BLaER1 treated with 17β-estradiol and CSF1 and Interleukin-3, amounts not matched to agents 10 nM and 100 nM (cell line): ENCODE data around the gene SRSF10.
A peak's percentile ranks its signal among the peaks of the same experiment; 100 is the strongest.
"Not testable (repeated sequence)": the region's sequence is repeated elsewhere in the genome, so short reads cannot be mapped to it uniquely, and the experiment has no call there.

Experiments used
- H3K27ac ChIP-seq, 11 experiments: shearing (Covaris generic); formaldehyde crosslinking; 2 replicates each; pipeline ENCODE4 v1.8.1; 2022
- H3K27me3 ChIP-seq, 11 experiments: shearing (Covaris generic); formaldehyde crosslinking; 2 replicates each; pipeline ENCODE4 v1.8.1; 2022
- H3K36me3 ChIP-seq, 11 experiments: shearing (Covaris generic); formaldehyde crosslinking; 2 replicates each; pipeline ENCODE4 v1.8.1; 2022
- H3K4me1 ChIP-seq, 10 experiments: shearing (Covaris generic); formaldehyde crosslinking; 2 replicates each; pipeline ENCODE4 v1.8.1; 2022
- H3K4me2 ChIP-seq, 11 experiments: shearing (Covaris generic); formaldehyde crosslinking; 2 replicates each; pipeline ENCODE4 v1.8.1; 2022
- H3K4me3 ChIP-seq, 10 experiments: shearing (Covaris generic); formaldehyde crosslinking; 2 replicates each; pipeline ENCODE4 v1.8.1; 2022
- H3K9ac ChIP-seq, 11 experiments: shearing (Covaris generic); formaldehyde crosslinking; 2 replicates each; pipeline ENCODE4 v1.8.1; 2022
- H3K9me3 ChIP-seq, 11 experiments: shearing (Covaris generic); formaldehyde crosslinking; replicated peaks in 1 of 11; 2 replicates each; pipeline ENCODE4 v1.8.1; 2022
- H4K20me1 ChIP-seq, 11 experiments: shearing (Covaris generic); formaldehyde crosslinking; 2 replicates each; pipeline ENCODE4 v1.8.1; 2022
- Cebpa-rat ChIP-seq, 11 experiments: shearing (Covaris generic); IDR thresholded peaks; 2 replicates each; pipeline ENCODE4 v1.8.1; 2022

Gene SRSF10

GRCh38 chr1:24015221-24016210 is 35.4 kb upstream of the SRSF10 start:
- Histone ChIP-seq H3K4me3 (no peak overlapping the region), H3K4me2 (no peak overlapping the region), H3K4me1 (peaks cover 12 to 38% (median 27%) of the 10 kb centered on the region in 10 experiments), H3K27ac (no peak overlapping the region), H3K9me3 (no peaks in the 10 kb centered on the region), H3K36me3 (no peaks in the 10 kb centered on the region), H4K20me1 (no peaks in the 10 kb centered on the region), H3K27me3 (no peaks in the 10 kb centered on the region), H3K9ac (no peak overlapping the region)
- TF ChIP-seq Cebpa-rat (IDR thresholded peaks at IDR 0.05): no peak

GRCh38 chr1:24012878-24013277 is 32.8 kb upstream of the SRSF10 start:
- peak overlapping the region in 4 of 11 experiments; percentile 15 to 56 (median 19); a peak in 4 of 22 replicates for H3K27ac ChIP-seq
- H3K27me3 ChIP-seq, H3K4me3 ChIP-seq, H3K9me3 ChIP-seq, H3K36me3 ChIP-seq, H3K9ac ChIP-seq, H4K20me1 ChIP-seq: not testable (repeated sequence)
- peaks cover 12 to 51% (median 32%) of the 10 kb centered on the region in 10 experiments for H3K4me1 ChIP-seq
- H3K4me2 ChIP-seq: peak overlapping the region; percentile 40 to 85 (median 82); a peak in 20 of 22 replicates

- H3K9ac ChIP-seq: no peak overlapping the region
- no peaks in the 10 kb centered on the region for H3K36me3 ChIP-seq
- no peak for TF ChIP-seq Cebpa-rat (IDR thresholded peaks at IDR 0.05)
- H4K20me1 ChIP-seq: no peaks in the 10 kb centered on the region
- peaks cover 3 to 14% (median 11%) of the 10 kb centered on the region in 11 experiments; a peak in 12 of 22 replicates for H3K9me3 ChIP-seq
- no peak overlapping the region for H3K4me3 ChIP-seq
- H3K27me3 ChIP-seq: no peaks in the 10 kb centered on the region
- H3K4me2 ChIP-seq: peak overlapping the region in 6 of 11 experiments; percentile 11 to 85 (median 58); a peak in 5 of 22 replicates
- H3K4me1 ChIP-seq: peaks cover 12 to 47% (median 32%) of the 10 kb centered on the region in 10 experiments
- H3K27ac ChIP-seq: no peak overlapping the region
These were observed 30.5 kb upstream of the SRSF10 start for GRCh38 chr1:24010650-24011049.

GRCh38 chr1:24009406-24009805 is 29.3 kb upstream of the SRSF10 start:
- peaks cover 12 to 49% (median 33%) of the 10 kb centered on the region in 10 experiments for H3K4me1 ChIP-seq
- peaks cover 3 to 14% (median 11%) of the 10 kb centered on the region in 11 experiments; a peak in 12 of 22 replicates for H3K9me3 ChIP-seq
- H3K4me2 ChIP-seq: no peak overlapping the region
- no peak overlapping the region for H3K9ac ChIP-seq
- no peaks in the 10 kb centered on the region for H3K27me3 ChIP-seq
- no peaks in the 10 kb centered on the region for H4K20me1 ChIP-seq
- no peaks in the 10 kb centered on the region for H3K36me3 ChIP-seq
- TF ChIP-seq Cebpa-rat (IDR thresholded peaks at IDR 0.05): no peak
- no peak overlapping the region for H3K4me3 ChIP-seq
- H3K27ac ChIP-seq: no peak overlapping the region

- H3K36me3 ChIP-seq, H3K9ac ChIP-seq, H4K20me1 ChIP-seq, H3K4me3 ChIP-seq, H3K27ac ChIP-seq, H3K27me3 ChIP-seq: not testable (repeated sequence)
- Histone ChIP-seq H3K4me2 (peak overlapping the region in 2 of 11 experiments; percentile 21 to 34; a peak in 2 of 22 replicates), H3K9me3 (peaks cover 3 to 14% (median 11%) of the 10 kb centered on the region in 11 experiments; a peak in 12 of 22 replicates), H3K4me1 (peaks cover 12 to 55% (median 40%) of the 10 kb centered on the region in 10 experiments)
These were observed 28.6 kb upstream of the SRSF10 start for GRCh38 chr1:24008574-24009184.

GRCh38 chr1:24007079-24007478 is 27.0 kb upstream of the SRSF10 start:
- H3K9ac ChIP-seq: no peak overlapping the region
- no peaks in the 10 kb centered on the region for H3K27me3 ChIP-seq
- no peak overlapping the region for H3K4me3 ChIP-seq
- H3K27ac ChIP-seq: no peak overlapping the region
- H3K4me2 ChIP-seq: no peak overlapping the region
- TF ChIP-seq Cebpa-rat (IDR thresholded peaks at IDR 0.05): no peak
- H3K4me1 ChIP-seq: peaks cover 5 to 50% (median 40%) of the 10 kb centered on the region in 10 experiments
- H4K20me1 ChIP-seq: no peaks in the 10 kb centered on the region
- peaks cover 3 to 14% (median 11%) of the 10 kb centered on the region in 11 experiments; a peak in 12 of 22 replicates for H3K9me3 ChIP-seq
- no peaks in the 10 kb centered on the region for H3K36me3 ChIP-seq

- no peaks in the 10 kb centered on the region for H3K27me3 ChIP-seq
- H3K9me3 ChIP-seq: peaks cover 3 to 14% (median 11%) of the 10 kb centered on the region in 11 experiments; a peak in 12 of 22 replicates
- no peaks in the 10 kb centered on the region for H3K36me3 ChIP-seq
- H3K4me1 ChIP-seq: peaks cover 0 to 33% (median 26%) of the 10 kb centered on the region in 10 experiments; a peak in 17 of 20 replicates
- H3K27ac ChIP-seq: no peak overlapping the region
- no peak overlapping the region for H3K9ac ChIP-seq
- no peak for TF ChIP-seq Cebpa-rat (IDR thresholded peaks at IDR 0.05)
- H3K4me3 ChIP-seq: no peak overlapping the region
- no peak overlapping the region for H3K4me2 ChIP-seq
- H4K20me1 ChIP-seq: no peaks in the 10 kb centered on the region
These were observed 25.0 kb upstream of the SRSF10 start for GRCh38 chr1:24005163-24005562.

GRCh38 chr1:24004132-24004531 is 24.0 kb upstream of the SRSF10 start:
- Histone ChIP-seq H3K4me1 (peaks cover 0 to 33% (median 27%) of the 10 kb centered on the region in 10 experiments; a peak in 17 of 20 replicates), H3K9me3 (peaks cover 3 to 14% (median 11%) of the 10 kb centered on the region in 11 experiments; a peak in 12 of 22 replicates), H3K4me3 (no peak overlapping the region)

More at GRCh38 chr1:24004132-24004531, 24.0 kb upstream of the SRSF10 start:
- no peak overlapping the region for H3K27ac ChIP-seq
- no peak for TF ChIP-seq Cebpa-rat (IDR thresholded peaks at IDR 0.05)
- H3K9ac ChIP-seq: peak overlapping the region in 1 of 11 experiments; percentile 25; a peak in 1 of 22 replicates
- H3K4me2 ChIP-seq: peak overlapping the region in 10 of 11 experiments; percentile 1 to 87 (median 75); a peak in 17 of 22 replicates
- no peaks in the 10 kb centered on the region for H4K20me1 ChIP-seq
- no peaks in the 10 kb centered on the region for H3K27me3 ChIP-seq
- no peaks in the 10 kb centered on the region for H3K36me3 ChIP-seq
